IMR-90 (cell line): Measurements from ENCODE around the gene VGF. TPM values are rescaled to one million over a fixed set of nuclear protein-coding genes. Genes with fewer than 3 reads are reported as not detected.

ENCODE experiments used
- ATAC-seq: fragments of 200-7000 bp; cut with Tn5 transposase; 2 replicates; pipeline ENCODE4 v1.9.1; 2020; ENCODE audit warnings: low read depth, mild to moderate bottlenecking, moderate library complexity
- BruUV-seq: library from RNA; stranded (reverse); fragments of 400-500 nt; replicated peaks from 2 replicates; lab custom pipeline; 2021; lab: Mats Ljungman, UMichigan
- CTCF ChIA-PET: fragments of 300-600 bp; formaldehyde crosslinking; extraction: SDS; loops from one replicate; lab custom pipeline; 2021; ENCODE audit warnings: antibody characterized with exemption; lab: Yijun Ruan, JAX
- POLR2A ChIA-PET: fragments of 300-600 bp; sonication (Branson Sonifier 250); formaldehyde crosslinking; loops from one replicate; lab custom pipeline; 2022; ENCODE audit warnings: antibody characterized with exemption; ENCODE audit not compliant: unreplicated experiment; lab: Charles Lee
- DNase-seq: peaks from one replicate; pipeline ENCODE4 v3.0.0; 2013
- H2AFZ ChIP-seq: replicated peaks from 2 replicates; pipeline ENCODE3; 2013; ENCODE audit warnings: low read length, mild to moderate bottlenecking; ENCODE audit not compliant: poor library complexity
- H2AK5ac ChIP-seq: 2 replicates; pipeline ENCODE4 v1.6.1; 2013; ENCODE audit warnings: low read depth, low read length, inconsistent platforms
- H2AK9ac ChIP-seq: replicated peaks from 2 replicates; pipeline ENCODE3; 2013; ENCODE audit warnings: mild to moderate bottlenecking, low read depth, low read length, moderate library complexity; ENCODE audit not compliant: poor library complexity
- H2BK120ac ChIP-seq: 2 replicates; pipeline ENCODE4 v1.6.1; 2013; ENCODE audit warnings: low read depth, low read length, inconsistent platforms
- H2BK15ac ChIP-seq: 3 replicates; pipeline ENCODE4 v1.6.1; 2013; ENCODE audit warnings: low read depth, low read length, inconsistent platforms
- H2BK20ac ChIP-seq: 2 replicates; pipeline ENCODE4 v1.6.1; 2013; ENCODE audit warnings: low read depth, mild to moderate bottlenecking, inconsistent platforms, low read length, moderate library complexity
- H2BK5ac ChIP-seq: 2 replicates; pipeline ENCODE4 v1.6.1; 2013; ENCODE audit warnings: mild to moderate bottlenecking, low read depth, low read length, inconsistent platforms; ENCODE audit not compliant: poor library complexity, severe bottlenecking
- H3K14ac ChIP-seq: replicated peaks from 2 replicates; pipeline ENCODE4 v1.6.1; 2013; ENCODE audit warnings: low read depth, low read length, inconsistent platforms
- H3K18ac ChIP-seq: 2 replicates; pipeline ENCODE4 v1.6.1; 2013; ENCODE audit warnings: low read depth, low read length, control low read depth
- H3K23ac ChIP-seq: 2 replicates; pipeline ENCODE4 v1.6.1; 2013; ENCODE audit warnings: low read depth, low read length, inconsistent platforms
- H3K27ac ChIP-seq: 2 replicates; pipeline ENCODE4 v1.5.1; 2013; ENCODE audit warnings: mild to moderate bottlenecking, control low read depth, low read length; ENCODE audit not compliant: insufficient read depth
- H3K27me3 ChIP-seq: 2 replicates; pipeline ENCODE4 v1.6.1; 2013; ENCODE audit warnings: low read length; ENCODE audit not compliant: control insufficient read depth, insufficient read depth
- H3K36me3 ChIP-seq: 2 replicates; pipeline ENCODE4 v1.6.1; 2013; ENCODE audit warnings: low read length, mixed read lengths; ENCODE audit not compliant: control insufficient read depth, insufficient read depth
- H3K4ac ChIP-seq: 2 replicates; pipeline ENCODE4 v1.6.1; 2013; ENCODE audit warnings: low read depth, low read length, inconsistent platforms
- H3K4me1 ChIP-seq: 2 replicates; pipeline ENCODE4 v1.6.1; 2013; ENCODE audit warnings: low read length, mixed read lengths; ENCODE audit not compliant: control insufficient read depth, insufficient read depth
- H3K4me2 ChIP-seq: 2 replicates; pipeline ENCODE4 v1.6.1; 2013; ENCODE audit warnings: low read depth, mild to moderate bottlenecking, control low read depth, low read length, moderate library complexity
- H3K4me3 ChIP-seq: 2 replicates; pipeline ENCODE4 v1.5.1; 2013; ENCODE audit warnings: low read depth, mild to moderate bottlenecking, control low read depth, low read length, moderate library complexity; ENCODE audit not compliant: insufficient read depth
- H3K56ac ChIP-seq: 2 replicates; pipeline ENCODE4 v1.6.1; 2013; ENCODE audit warnings: low read length, inconsistent platforms; ENCODE audit not compliant: insufficient read depth; ENCODE audit errors: extremely low read depth
- H3K79me1 ChIP-seq, 2 experiments: 2 replicates each; pipeline ENCODE4 v1.6.1; 2013; ENCODE audit warnings: low read length in 2 of 2, inconsistent platforms in 1 of 2, low read depth in 1 of 2
- H3K9ac ChIP-seq: 2 replicates; pipeline ENCODE4 v1.6.1; 2013; ENCODE audit warnings: low read depth, low read length, control low read depth
- H3K9me1 ChIP-seq: 2 replicates; pipeline ENCODE4 v1.6.1; 2013; ENCODE audit warnings: low read length, inconsistent platforms; ENCODE audit not compliant: insufficient read depth
- H3K9me3 ChIP-seq: 2 replicates; pipeline ENCODE4 v1.6.1; 2013; ENCODE audit warnings: low read length; ENCODE audit not compliant: control insufficient read depth, insufficient read depth
- H4K20me1 ChIP-seq: 2 replicates; pipeline ENCODE4 v1.6.1; 2013; ENCODE audit warnings: low read length, inconsistent platforms; ENCODE audit not compliant: insufficient read depth
- H4K5ac ChIP-seq: 2 replicates; pipeline ENCODE4 v1.6.1; 2013; ENCODE audit warnings: mild to moderate bottlenecking, low read depth, low read length, control low read depth
- H4K8ac ChIP-seq, 2 experiments: 2 replicates each; pipeline ENCODE4 v1.6.1; 2013; ENCODE audit warnings: low read depth in 2 of 2, low read length in 2 of 2, control low read depth in 1 of 2, inconsistent platforms in 1 of 2
- H4K91ac ChIP-seq: 2 replicates; pipeline ENCODE4 v1.6.1; 2013; ENCODE audit warnings: low read depth, low read length, inconsistent platforms; ENCODE audit not compliant: insufficient read depth
- BHLHE40 ChIP-seq: fragments of 150-350 bp; IDR thresholded peaks from 2 replicates; pipeline ENCODE4 v1.6.1; 2016; ENCODE audit warnings: mild to moderate bottlenecking, low read depth, low read length
- CEBPB ChIP-seq: IDR thresholded peaks from 2 replicates; pipeline ENCODE4 v1.6.1; 2012; ENCODE audit warnings: low read depth, low read length, improper control_type of control experiment
- MAFK ChIP-seq: IDR thresholded peaks from 2 replicates; pipeline ENCODE4 v1.6.1; 2012; ENCODE audit warnings: low read depth, low read length, improper control_type of control experiment
- MAZ ChIP-seq: IDR thresholded peaks from 2 replicates; pipeline ENCODE4 v1.6.1; 2012; ENCODE audit warnings: low read depth, mild to moderate bottlenecking, low read length, improper control_type of control experiment, moderate library complexity, borderline replicate concordance
- POLR2A ChIP-seq: IDR thresholded peaks from 2 replicates; pipeline ENCODE4 v1.6.1; 2012; ENCODE audit warnings: mild to moderate bottlenecking, low read depth, low read length
- RAD21 ChIP-seq: IDR thresholded peaks from 2 replicates; pipeline ENCODE4 v1.6.1; 2012; ENCODE audit warnings: low read length, improper control_type of control experiment
- SMC3 ChIP-seq: fragments of 150-350 bp; IDR thresholded peaks from 2 replicates; pipeline ENCODE4 v1.6.1; 2016; ENCODE audit warnings: low read depth, mild to moderate bottlenecking, antibody characterized with exemption, low read length, moderate library complexity
- WGBS, 2 experiments: methylation state at CpG; one replicate each; pipeline versions ENCODE4 v1.1.5 to v1.1.7; 2013; ENCODE audit warnings: missing lambda C conversion rate in 2 of 2; ENCODE audit not compliant: insufficient read length in 1 of 2; ENCODE audit errors: extremely low coverage in 2 of 2; 5-methylcytosine and 5-hydroxymethylcytosine counted together
- dilution Hi-C: fragments of 300-500 bp; cut with HindIII; formaldehyde crosslinking; loops from one replicate; pipeline ENCODE4 v1.14.3; 2018; ENCODE audit warnings: low sequenced_read_pairs; ENCODE audit not compliant: unreplicated experiment
- in situ Hi-C: fragments of 300-500 bp; cut with MboI; formaldehyde crosslinking; loops from 3 replicates; pipeline ENCODE4 v1.14.3; 2019; ENCODE audit warnings: low sequenced_read_pairs, inconsistent platforms, mixed read lengths
- intact Hi-C: fragments of 100-400 bp; cut with micrococcal nuclease; formaldehyde crosslinking; loops from 2 replicates; pipeline ENCODE4 v1.10.0; 2022
- polyA plus RNA-seq, 3 experiments: library from polyadenylated mRNA; depleted of rRNA; stranded (reverse); fragments of >200 nt; gene quantifications; 2 replicates each; pipeline ENCODE4 v1.2.3, GENCODE V29; 2012; ENCODE audit warnings: low replicate concordance in 1 of 3
- total RNA-seq: library from RNA; depleted of rRNA; stranded (reverse); fragments of >200 nt; gene quantifications from 2 replicates; pipeline ENCODE4 v1.2.3, GENCODE V29; 2012
- TF ChIP-seq, protein P1 (sequence below): fragments of 150-350 bp; IDR thresholded peaks from 2 replicates; pipeline ENCODE4 v1.6.1; 2017; ENCODE audit warnings: mild to moderate bottlenecking, antibody characterized with exemption, low read length, low read depth

VGF gene
- total and polyA plus RNA-seq, 2 of the 4 experiments (the other 2 are of a cell fraction): 0.18 to 0.50 TPM

DNA sequence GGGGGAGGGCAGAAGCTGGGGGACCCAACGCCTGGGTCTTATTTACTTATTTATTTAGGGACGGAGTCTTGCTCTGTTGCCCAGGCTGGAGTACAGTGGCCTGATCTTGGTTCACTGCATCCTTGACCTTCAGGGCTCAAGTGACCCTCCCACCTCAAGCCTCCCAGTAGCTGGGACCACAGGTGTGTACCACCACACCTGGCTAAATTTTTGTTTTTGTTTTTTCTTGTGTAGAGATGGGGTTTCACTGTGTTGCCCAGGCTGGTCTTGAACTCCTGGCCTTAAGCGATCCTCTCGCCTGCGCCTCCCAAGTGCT lies 37.2 kb upstream of the VGF start:
- H2AK5ac ChIP-seq: no peak overlapping the region
- no peak overlapping the region for H2BK5ac ChIP-seq
- dilution Hi-C loops: no loop called here
- no peaks in the 10 kb centered on the region for H3K4me1 ChIP-seq
- no peak overlapping the region for H3K27ac ChIP-seq
- no peak overlapping the region for H2AK9ac ChIP-seq
- H2BK120ac ChIP-seq: no peak overlapping the region
- H2BK15ac ChIP-seq: no peak overlapping the region
- no peaks in the 10 kb centered on the region for H3K79me1 ChIP-seq
- ChIA-PET CTCF (interaction anchor here (1.9 kb wide), 1 partner anchor 10 kb away, joined by 7 read pairs; no protein-coding TSS in a partner anchor), POLR2A (interaction anchor here (1.2 kb wide), 1 partner anchor 15 kb away, joined by 4 read pairs; the partner anchor contains the start of gene PLOD3)
- no peak for ATAC-seq
- no peak overlapping the region for H3K14ac ChIP-seq
- H2BK20ac ChIP-seq: no peak overlapping the region
- no peak overlapping the region for H3K18ac ChIP-seq
- H3K27me3 ChIP-seq: peaks cover 42% of the 10 kb centered on the region
- 0 out of 2 replicates have a peak, but pooled peaks cover 2% of the 10 kb centered on the region for H3K9me3 ChIP-seq
- in situ Hi-C loops: no loop called here
- no peak overlapping the region for H2AFZ ChIP-seq
- H4K91ac ChIP-seq: no peak overlapping the region
- WGBS, 2 experiments: 100% methylated on average over 3 of the region's 5 CpGs; no CpG with 5 or more reads in 1 of the 2 experiments
- intact Hi-C loops: no loop called here
- no peak overlapping the region for H4K5ac ChIP-seq
- H3K36me3 ChIP-seq: peaks cover 13% of the 10 kb centered on the region
- no TSS peak for BruUV-seq
- H3K9ac ChIP-seq: no peak overlapping the region
- H3K4me3 ChIP-seq: no peak overlapping the region
- no peak overlapping the region for H3K23ac ChIP-seq
- H3K9me1 ChIP-seq: no peaks in the 10 kb centered on the region
- no peak overlapping the region for H3K4ac ChIP-seq
- TF ChIP-seq, protein P1, sequence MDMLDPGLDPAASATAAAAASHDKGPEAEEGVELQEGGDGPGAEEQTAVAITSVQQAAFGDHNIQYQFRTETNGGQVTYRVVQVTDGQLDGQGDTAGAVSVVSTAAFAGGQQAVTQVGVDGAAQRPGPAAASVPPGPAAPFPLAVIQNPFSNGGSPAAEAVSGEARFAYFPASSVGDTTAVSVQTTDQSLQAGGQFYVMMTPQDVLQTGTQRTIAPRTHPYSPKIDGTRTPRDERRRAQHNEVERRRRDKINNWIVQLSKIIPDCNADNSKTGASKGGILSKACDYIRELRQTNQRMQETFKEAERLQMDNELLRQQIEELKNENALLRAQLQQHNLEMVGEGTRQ: no peak
- TF ChIP-seq BHLHE40 (no peak), SMC3 (no peak), RAD21 (no peak), MAZ (no peak), MAFK (no peak), CEBPB (no peak), POLR2A (no peak)
- no peaks in the 10 kb centered on the region for H4K20me1 ChIP-seq
- H3K56ac ChIP-seq: no peak overlapping the region
- no peak overlapping the region for H3K4me2 ChIP-seq
- no peak for DNase-seq
- H4K8ac ChIP-seq: no peak overlapping the region
